ENCODE data around the gene RO60.
"Not testable (repeated sequence)": the region's sequence is repeated elsewhere in the genome, so short reads cannot be mapped to it uniquely, and the experiment has no call there.

Gene RO60

GRCh38 chr1:193059282-193060114 is at the start of gene RO60, which contains the start of gene UCHL5:
Gene RO60, plus strand, starts transcription at chr1:193059612. Its CDS starts 9,443 bp downstream, at chr1:193069055.
Gene UCHL5, minus strand, starts transcription at chr1:193059360. Its CDS starts 100 bp downstream, at chr1:193059260.
- DNase-seq = peak; percentile 59

GRCh38 chr1:193011406-193011805 is 48.0 kb upstream of the RO60 start:
- DNase-seq = no peak

GRCh38 chr1:193013005-193013404 is 46.4 kb upstream of the RO60 start:
- DNase-seq = no peak

GRCh38 chr1:193013707-193014106 is 45.7 kb upstream of the RO60 start:
- DNase-seq = no peak

- DNase-seq = no peak
Observed at GRCh38 chr1:193014400-193014799, 45.0 kb upstream of the RO60 start.

GRCh38 chr1:193016788-193017187 is 42.6 kb upstream of the RO60 start:
- DNase-seq = no peak

- DNase-seq = no peak
Observed at GRCh38 chr1:193019442-193020026, 39.9 kb upstream of the RO60 start.

- DNase-seq = no peak
Observed at GRCh38 chr1:193025218-193025617, 34.2 kb upstream of the RO60 start.

GRCh38 chr1:193030280-193030679 is 29.1 kb upstream of the RO60 start:
- DNase-seq = no peak

GRCh38 chr1:193031431-193031830 is 28.0 kb upstream of the RO60 start:
- DNase-seq = no peak

GRCh38 chr1:193032643-193033427 is 26.6 kb upstream of the RO60 start:
- DNase-seq = not testable (repeated sequence)

- no peak for DNase-seq
Observed at GRCh38 chr1:193033610-193034009, 25.8 kb upstream of the RO60 start.

GRCh38 chr1:193036337-193037047 is 22.9 kb upstream of the RO60 start:
- no peak for DNase-seq

GRCh38 chr1:193040011-193040410 is 19.4 kb upstream of the RO60 start:
- DNase-seq = no peak

GRCh38 chr1:193042766-193043691 is 16.4 kb upstream of the RO60 start:
- no peak for DNase-seq

- not testable (repeated sequence) for DNase-seq
Observed at GRCh38 chr1:193048913-193049312, 10.5 kb upstream of the RO60 start.

GRCh38 chr1:193054169-193054675 is 5.2 kb upstream of the RO60 start:
- DNase-seq = no peak

- DNase-seq = no peak
Observed at GRCh38 chr1:193058529-193059281, 707 bp upstream of the RO60 start.

- DNase-seq = no peak
Observed at GRCh38 chr1:193060115-193060403, 647 bp downstream of the RO60 start.

GRCh38 chr1:193060406-193060805 is 994 bp downstream of the RO60 start:
- DNase-seq = no peak

GRCh38 chr1:193060938-193061337 is 1.5 kb downstream of the RO60 start:
- DNase-seq = no peak

Measured in 8988T (cell line).